ENCODE results near the gene METTL9. TPM values are rescaled to one million over a fixed set of nuclear protein-coding genes. Genes with fewer than 3 reads are reported as not detected.
A peak's percentile ranks its signal among the peaks of the same experiment; 100 is the strongest.
"Not testable (repeated sequence)": the region's sequence is repeated elsewhere in the genome, so short reads cannot be mapped to it uniquely, and the experiment has no call there.

METTL9 gene
- 100 to 1,000 TPM in 5 of 8 experiments, 10 to 100 TPM in 3; 33.6 to 124 (median 113) TPM for total RNA-seq

DNA sequence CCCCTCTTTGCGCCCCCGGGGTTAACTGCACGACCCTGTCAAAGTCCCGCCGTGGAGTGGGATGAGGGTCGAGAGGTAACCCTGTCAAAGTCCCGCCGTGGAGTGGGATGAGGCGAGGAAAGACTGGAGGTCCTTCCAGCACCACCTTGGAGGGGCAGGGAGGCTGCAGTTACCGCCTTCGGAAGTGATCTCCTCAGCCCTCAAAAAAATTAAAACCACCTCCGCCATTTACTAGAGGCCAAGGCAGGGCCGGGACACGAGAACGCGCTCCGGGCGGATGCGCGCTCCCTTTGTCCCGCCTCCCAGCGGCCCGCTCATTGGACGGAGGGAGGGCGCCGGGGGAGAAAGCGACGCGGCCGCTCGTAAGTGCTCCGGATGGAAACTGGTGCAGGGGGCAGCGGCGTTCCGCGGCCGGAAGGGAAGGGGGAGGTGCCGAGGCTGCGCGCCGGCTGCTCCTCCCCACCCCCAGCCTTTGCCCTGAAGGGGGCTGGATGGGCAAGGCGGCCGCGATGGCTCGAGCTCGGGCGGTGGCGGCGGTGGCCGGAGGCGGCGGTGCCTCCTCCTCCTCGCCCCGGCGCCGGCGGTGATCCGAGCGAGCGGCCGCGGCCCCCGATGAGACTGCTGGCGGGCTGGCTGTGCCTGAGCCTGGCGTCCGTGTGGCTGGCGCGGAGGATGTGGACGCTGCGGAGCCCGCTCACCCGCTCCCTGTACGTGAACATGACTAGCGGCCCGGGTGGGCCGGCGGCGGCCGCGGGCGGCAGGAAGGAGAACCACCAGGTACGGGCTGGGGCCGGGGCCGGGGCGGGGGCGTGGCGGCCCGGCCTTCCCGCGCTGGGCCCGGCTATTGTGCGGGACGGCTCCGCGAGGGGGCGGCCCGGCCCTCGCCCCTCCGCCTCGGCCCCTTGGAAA, at the start of gene METTL9:
Gene METTL9 (plus strand): TSS at position 456 of the 909 bp plus-strand sequence. CDS start 157 bp downstream, at position 613.
- peak within 1 kb of the TSS; percentile 92 to 93 for H3K27ac ChIP-seq
- in situ Hi-C loops (cut with MboI; ENCODE audit: low pct_unique_long_range_greater_than_20kb in 2 of 9, low sequenced_read_pairs in 9 of 9, unreplicated experiment in 9 of 9) = loop anchor here in 3 of 9 experiments (25.0 kb wide), 1 partner anchor 113 kb away; no protein-coding TSS in a partner anchor
- ATAC-seq (replicated peaks in 6 of 8) = peak; percentile 92 to 97 (median 94)
- peaks cover 18 to 28% of the 10 kb centered on the region in 2 donors for H3K4me1 ChIP-seq (replicated peaks in 1 of 2)
- peak within 1 kb of the TSS; percentile 72 to 92 (median 82) for H3K4me3 ChIP-seq
- WGBS, 10 experiments = 0% methylated on average over 1 to 9 of the region's 100 CpGs; no CpG with 5 or more reads in 6 of the 10 experiments

- H3K4me3 ChIP-seq; ATAC-seq (replicated peaks in 6 of 8); in situ Hi-C loops (cut with MboI; ENCODE audit: low pct_unique_long_range_greater_than_20kb in 2 of 9, low sequenced_read_pairs in 9 of 9, unreplicated experiment in 9 of 9); H3K27ac ChIP-seq; H3K4me1 ChIP-seq (replicated peaks in 1 of 2): not testable (repeated sequence)
- 80% methylated on average over 1 of the region's 17 CpGs; no CpG with 5 or more reads in 9 of the 10 experiments for WGBS, 10 experiments
These were observed 49.4 kb upstream of the METTL9 start for GRCh38 chr16:21549975-21550374.

DNA sequence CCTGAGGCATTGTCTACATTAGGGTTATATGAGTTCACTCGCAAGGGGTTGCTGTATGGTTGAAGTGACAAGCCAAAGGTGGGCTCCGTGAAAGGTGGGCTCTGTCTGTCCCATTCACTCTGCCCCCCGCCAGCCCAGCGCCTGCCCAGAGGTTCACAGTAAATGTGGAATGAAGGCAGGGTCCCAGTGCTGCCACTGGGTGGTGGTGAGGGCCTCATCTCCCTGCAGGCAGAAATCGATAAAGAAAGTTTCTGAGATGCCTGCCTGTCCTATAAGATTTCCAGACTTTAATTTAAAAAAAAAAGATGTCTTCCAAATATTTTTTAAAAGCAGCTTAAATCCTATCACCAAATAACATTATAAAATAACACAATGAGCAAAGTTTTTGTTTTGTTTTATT, 48.9 kb upstream of the METTL9 start:
- H3K4me3 ChIP-seq; H3K4me1 ChIP-seq (replicated peaks in 1 of 2); in situ Hi-C loops (cut with MboI; ENCODE audit: low pct_unique_long_range_greater_than_20kb in 2 of 9, low sequenced_read_pairs in 9 of 9, unreplicated experiment in 9 of 9); H3K27ac ChIP-seq: not testable (repeated sequence)
- WGBS, 10 experiments = no CpG with 5 or more reads among the region's 5 CpGs
- peak in 1 of 8 experiments; percentile 16 for ATAC-seq (replicated peaks in 6 of 8)

GRCh38 chr16:21551076-21551475, 48.3 kb upstream of the METTL9 start:
- H3K27ac ChIP-seq; H3K4me3 ChIP-seq; in situ Hi-C loops (cut with MboI; ENCODE audit: low pct_unique_long_range_greater_than_20kb in 2 of 9, low sequenced_read_pairs in 9 of 9, unreplicated experiment in 9 of 9); ATAC-seq (replicated peaks in 6 of 8); H3K4me1 ChIP-seq (replicated peaks in 1 of 2): not testable (repeated sequence)
- WGBS, 10 experiments = no CpG with 5 or more reads among the region's 7 CpGs

GRCh38 chr16:21551600-21551999, 47.8 kb upstream of the METTL9 start:
- 70 to 100% (median 90%) methylated on average over 1 to 2 of the region's 17 CpGs; no CpG with 5 or more reads in 7 of the 10 experiments for WGBS, 10 experiments
- H3K4me1 ChIP-seq (replicated peaks in 1 of 2); H3K4me3 ChIP-seq; ATAC-seq (replicated peaks in 6 of 8); H3K27ac ChIP-seq; in situ Hi-C loops (cut with MboI; ENCODE audit: low pct_unique_long_range_greater_than_20kb in 2 of 9, low sequenced_read_pairs in 9 of 9, unreplicated experiment in 9 of 9): not testable (repeated sequence)

DNA sequence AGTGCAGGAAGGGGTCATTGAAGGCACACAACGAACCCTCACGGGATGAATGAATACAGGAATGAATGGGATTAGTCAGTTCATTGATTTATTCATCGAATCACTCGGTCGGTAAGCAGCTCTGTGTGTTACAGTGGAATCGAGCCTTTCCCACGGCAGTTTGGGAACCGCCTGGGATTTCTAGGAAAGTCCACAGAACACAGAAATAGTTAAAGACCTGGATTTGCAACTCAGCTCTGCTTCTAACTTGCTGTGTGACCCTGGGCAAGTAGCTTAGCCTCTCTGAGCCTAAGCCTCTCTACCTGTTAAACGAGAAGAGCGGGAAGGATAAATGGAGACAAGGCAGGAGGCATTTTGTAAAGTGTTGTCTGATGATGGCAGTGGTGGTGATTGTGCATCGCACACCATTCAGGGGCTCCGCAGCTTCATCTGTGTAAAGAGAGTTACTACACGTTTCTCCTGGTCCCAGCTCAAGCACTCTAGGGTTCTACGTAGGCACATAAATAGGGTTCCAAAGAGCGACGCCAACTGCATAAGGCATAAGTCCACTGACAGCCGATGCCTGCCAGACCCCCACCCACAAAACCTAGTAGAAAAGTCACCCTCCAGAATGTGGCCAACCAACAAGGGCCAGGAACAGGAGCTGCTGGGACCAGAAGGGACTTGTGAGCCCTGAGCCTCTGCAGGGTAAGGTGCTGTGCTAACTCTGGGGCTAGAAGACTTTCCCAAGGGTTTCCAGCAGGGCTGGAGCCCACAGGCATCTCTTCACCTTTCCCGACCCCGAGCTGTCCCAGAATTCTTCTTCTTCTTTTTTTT, 45.7 kb upstream of the METTL9 start:
- H3K4me1 ChIP-seq (replicated peaks in 1 of 2); H3K27ac ChIP-seq; in situ Hi-C loops (cut with MboI; ENCODE audit: low pct_unique_long_range_greater_than_20kb in 2 of 9, low sequenced_read_pairs in 9 of 9, unreplicated experiment in 9 of 9); H3K4me3 ChIP-seq; ATAC-seq (replicated peaks in 6 of 8): not testable (repeated sequence)
- WGBS, 10 experiments = 60 to 100% (median 88%) methylated on average over 1 to 17 of the region's 19 CpGs; no CpG with 5 or more reads in 1 of the 10 experiments

DNA sequence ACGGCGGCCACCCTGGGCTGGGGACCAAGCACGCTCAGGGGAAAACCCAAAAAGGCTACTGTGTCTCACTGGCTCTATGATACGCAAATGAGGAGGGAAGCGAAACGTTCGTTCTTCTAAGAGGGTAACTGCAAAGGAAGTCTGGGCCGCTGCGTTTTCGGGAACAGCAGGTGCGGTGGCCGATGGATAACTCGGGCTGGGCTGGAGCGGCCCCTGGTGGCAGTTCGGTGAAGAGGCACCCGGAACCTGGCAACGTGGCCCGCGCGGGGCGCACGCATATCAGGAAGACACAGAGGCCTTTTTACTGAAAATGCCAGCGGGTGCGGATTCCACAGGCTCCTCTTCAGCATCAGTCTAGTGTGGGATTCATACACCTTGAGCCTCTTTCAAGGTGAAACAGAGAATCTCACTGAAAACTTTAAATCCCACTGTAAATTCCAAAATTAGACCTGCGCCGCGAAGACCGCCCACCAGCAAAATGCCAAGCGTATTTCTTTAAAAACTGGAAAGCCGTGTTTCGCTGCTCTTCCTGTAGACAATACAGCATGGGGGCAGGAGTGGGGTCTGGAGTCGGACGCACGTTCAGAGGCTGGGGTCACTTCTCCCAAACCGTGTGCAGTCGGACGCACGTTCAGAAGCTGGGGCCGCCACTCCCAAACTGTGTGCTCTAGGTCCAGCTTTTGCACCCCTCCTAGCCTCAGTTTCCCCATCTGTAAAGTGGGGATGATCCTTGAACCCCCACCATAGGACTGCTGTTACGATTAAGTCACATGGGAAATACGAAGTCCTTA, 44.4 kb upstream of the METTL9 start:
- ATAC-seq (replicated peaks in 6 of 8) = peak; percentile 66 to 91 (median 80)
- Histone ChIP-seq H3K4me1 (replicated peaks in 1 of 2) (peaks cover 0 to 5% of the 10 kb centered on the region in 2 donors), H3K27ac (no peak overlapping the region), H3K4me3 (peak overlapping the region in 1 of 5 donors; percentile 0)
- WGBS, 10 experiments = 7 to 83% (median 42%) methylated on average over 10 to 33 of the region's 41 CpGs; no CpG with 5 or more reads in 1 of the 10 experiments
- in situ Hi-C loops (cut with MboI; ENCODE audit: low pct_unique_long_range_greater_than_20kb in 2 of 9, low sequenced_read_pairs in 9 of 9, unreplicated experiment in 9 of 9) = no loop called here

DNA sequence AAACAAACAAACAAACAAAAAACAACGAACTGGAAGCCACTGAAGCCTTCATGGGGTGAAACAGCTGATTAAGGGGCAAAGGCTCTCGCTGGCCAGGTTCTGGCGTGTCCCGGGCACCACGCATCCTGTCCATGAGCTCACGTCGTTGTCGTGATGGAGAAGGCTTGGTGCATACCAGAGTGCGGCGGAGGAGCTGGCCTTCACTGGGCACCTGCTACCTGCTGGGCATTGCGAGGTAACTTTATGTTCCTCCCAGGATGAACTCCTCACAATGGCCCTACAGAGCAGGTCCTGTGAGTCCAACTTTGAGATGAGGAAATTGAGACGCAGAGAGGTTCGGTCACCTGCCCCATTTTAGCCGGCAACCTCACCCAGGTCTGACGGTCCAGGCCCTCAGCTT, 43.8 kb upstream of the METTL9 start:
- 61 to 100% (median 94%) methylated on average over 1 to 15 of the region's 15 CpGs; no CpG with 5 or more reads in 3 of the 10 experiments for WGBS, 10 experiments
- H3K4me1 ChIP-seq (replicated peaks in 1 of 2); H3K27ac ChIP-seq; H3K4me3 ChIP-seq; ATAC-seq (replicated peaks in 6 of 8); in situ Hi-C loops (cut with MboI; ENCODE audit: low pct_unique_long_range_greater_than_20kb in 2 of 9, low sequenced_read_pairs in 9 of 9, unreplicated experiment in 9 of 9): not testable (repeated sequence)

DNA sequence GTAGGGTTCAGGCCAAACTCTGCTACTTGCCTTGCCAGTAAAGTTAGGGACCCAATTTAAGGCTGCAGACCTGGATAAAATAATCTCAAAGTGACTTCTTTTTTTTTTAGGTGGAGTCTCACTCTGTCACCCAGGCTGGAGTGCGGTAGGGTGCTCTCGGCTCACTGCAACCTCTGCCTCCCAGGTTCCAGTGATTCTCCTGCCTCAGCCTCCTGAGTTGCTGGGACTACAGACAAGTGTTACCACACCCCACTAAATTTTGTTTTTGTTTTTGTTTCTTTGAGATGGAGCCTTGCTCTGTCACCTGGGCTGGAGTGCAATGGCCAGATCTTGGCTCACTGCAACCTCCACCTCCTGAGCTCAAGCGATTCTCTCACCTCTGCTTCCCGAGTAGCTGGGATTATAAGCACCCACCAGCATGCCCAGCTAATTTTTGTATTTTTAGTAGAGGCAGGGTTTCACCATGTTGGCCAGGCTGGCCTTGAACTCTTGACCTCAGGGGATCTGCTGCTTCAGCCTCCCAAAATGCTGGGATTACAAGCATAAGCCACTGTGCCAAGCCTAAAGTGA, 43.3 kb upstream of the METTL9 start:
- H3K27ac ChIP-seq; ATAC-seq (replicated peaks in 6 of 8); in situ Hi-C loops (cut with MboI; ENCODE audit: low pct_unique_long_range_greater_than_20kb in 2 of 9, low sequenced_read_pairs in 9 of 9, unreplicated experiment in 9 of 9); H3K4me1 ChIP-seq (replicated peaks in 1 of 2); H3K4me3 ChIP-seq: not testable (repeated sequence)
- WGBS, 10 experiments = 85 to 100% (median 92%) methylated on average over 2 to 4 of the region's 4 CpGs; no CpG with 5 or more reads in 3 of the 10 experiments

DNA sequence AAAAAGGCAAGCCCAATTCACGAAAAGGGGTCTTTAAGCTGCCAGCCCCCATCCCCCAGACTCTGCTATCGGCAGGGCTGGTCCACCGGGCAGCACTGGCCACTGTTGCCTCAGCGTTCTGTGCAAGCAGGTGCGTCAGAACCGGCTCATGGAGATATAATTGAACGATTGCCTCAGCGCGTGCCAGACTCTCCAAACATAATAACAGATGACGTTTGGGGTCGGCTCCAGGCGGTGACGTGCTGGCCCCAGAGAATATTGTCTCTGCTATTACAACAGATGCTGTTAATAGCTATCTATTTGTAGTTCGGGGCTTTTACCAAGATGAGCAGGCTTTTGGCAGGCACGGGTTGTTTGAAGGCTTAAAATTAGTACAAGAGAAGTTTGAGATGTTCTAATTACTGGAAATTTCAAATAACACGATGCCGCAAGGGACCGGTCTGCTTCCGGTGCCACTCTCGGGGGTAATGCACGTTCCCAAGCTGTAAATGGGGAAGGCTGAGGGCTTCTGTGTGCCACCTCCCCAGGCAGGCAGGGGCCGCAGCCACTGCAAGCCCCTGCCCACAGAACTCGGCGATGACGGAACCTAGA, 42.6 kb upstream of the METTL9 start:
- H3K4me3 ChIP-seq; H3K4me1 ChIP-seq (replicated peaks in 1 of 2); H3K27ac ChIP-seq; in situ Hi-C loops (cut with MboI; ENCODE audit: low pct_unique_long_range_greater_than_20kb in 2 of 9, low sequenced_read_pairs in 9 of 9, unreplicated experiment in 9 of 9): not testable (repeated sequence)
- ATAC-seq (replicated peaks in 6 of 8) = peak; percentile 84 to 96 (median 90)
- 0 to 100% (median 69%) methylated on average over 2 to 20 of the region's 25 CpGs; no CpG with 5 or more reads in 1 of the 10 experiments for WGBS, 10 experiments

GRCh38 chr16:21560462-21560861, 38.9 kb upstream of the METTL9 start:
- Histone ChIP-seq H3K4me1 (replicated peaks in 1 of 2) (no peaks in the 10 kb centered on the region), H3K27ac (no peak overlapping the region), H3K4me3 (no peak overlapping the region)
- ATAC-seq (replicated peaks in 6 of 8) = no peak
- in situ Hi-C loops (cut with MboI; ENCODE audit: low pct_unique_long_range_greater_than_20kb in 2 of 9, low sequenced_read_pairs in 9 of 9, unreplicated experiment in 9 of 9) = no loop called here
- WGBS, 10 experiments = 54 to 86% (median 75%) methylated on average over 2 of the region's 2 CpGs; no CpG with 5 or more reads in 2 of the 10 experiments

DNA sequence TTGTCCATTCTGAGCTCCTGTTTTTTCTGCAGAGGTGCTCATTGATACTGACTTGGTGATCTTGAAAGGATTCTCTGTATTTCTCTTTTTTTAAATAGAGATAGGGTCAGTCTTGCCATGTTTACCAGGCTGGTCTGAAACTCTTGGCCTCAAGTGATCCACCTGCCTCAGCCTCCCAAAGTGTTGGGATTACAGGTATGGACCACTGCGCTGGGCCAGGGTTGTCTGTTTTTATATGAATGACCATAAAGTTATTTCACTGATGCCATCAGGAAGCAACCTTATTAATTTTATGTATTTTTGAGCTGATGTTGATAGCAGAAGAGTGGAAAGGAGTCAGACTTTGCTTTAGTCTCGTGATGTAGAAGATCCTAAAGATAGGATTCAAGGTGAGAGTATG, 35.7 kb upstream of the METTL9 start:
- WGBS, 10 experiments = 60 to 100% (median 83%) methylated on average over 1 to 2 of the region's 2 CpGs
- in situ Hi-C loops (cut with MboI; ENCODE audit: low pct_unique_long_range_greater_than_20kb in 2 of 9, low sequenced_read_pairs in 9 of 9, unreplicated experiment in 9 of 9) = no loop called here

More for the DNA sequence above, 35.7 kb upstream of the METTL9 start:
- no peak for ATAC-seq (replicated peaks in 6 of 8)
- Histone ChIP-seq H3K4me1 (replicated peaks in 1 of 2) (no peaks in the 10 kb centered on the region), H3K4me3 (no peak overlapping the region), H3K27ac (no peak overlapping the region)

All from motor neuron (in vitro differentiated cells).